ENCODE data around the gene TMEM98.

- TF ChIP-seq CTCF (IDR thresholded peaks at IDR 0.05) (no peak), POLR2A (IDR thresholded peaks at IDR 0.05) (no peak)
Observed at GRCh38 chr17:32913593-32913992, 14.4 kb upstream of the TMEM98 start.

Measured in ovary (tissue), 3 donors.